ENCODE data around the gene CNTNAP5.

Gene CNTNAP5

DNA sequence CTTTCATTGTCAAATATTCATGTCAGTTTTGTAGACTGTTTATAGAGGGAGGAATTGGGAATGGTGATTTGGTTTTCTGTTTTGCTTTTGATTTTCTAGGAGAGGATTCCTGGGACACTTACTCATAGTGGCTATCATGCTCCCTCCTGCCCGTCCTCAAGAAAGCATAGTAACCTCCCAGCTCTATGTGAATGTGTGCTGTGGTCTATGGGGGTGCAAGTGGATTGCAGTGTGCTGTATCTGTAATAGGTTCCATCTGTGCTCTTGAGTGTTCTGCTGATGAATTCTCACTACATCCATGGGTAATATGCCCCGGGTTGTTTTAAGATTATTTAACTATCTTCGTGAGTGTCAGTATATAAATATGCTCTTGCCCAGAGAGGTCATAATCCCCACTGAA is 811.3 kb downstream of the CNTNAP5 start:
- no peak for DNase-seq

DNA sequence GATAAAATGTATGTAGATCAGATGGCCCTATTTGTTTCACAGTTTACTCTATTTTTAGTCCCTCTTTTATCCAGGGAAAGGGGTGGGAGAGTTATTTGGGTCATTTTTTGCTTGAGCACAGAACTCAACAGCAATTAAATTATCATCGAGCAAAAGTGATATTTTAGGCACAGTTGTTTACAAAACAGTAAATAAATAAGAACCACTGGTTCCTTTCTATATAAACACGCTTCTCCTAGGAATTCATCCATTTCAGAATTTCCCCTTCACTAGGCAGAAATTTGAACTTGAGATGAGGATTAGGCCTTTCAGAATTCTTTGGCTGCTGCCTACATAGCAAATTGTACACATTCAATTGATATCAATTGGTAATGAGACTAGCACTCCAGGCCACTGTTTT is 812.4 kb downstream of the CNTNAP5 start:
- DNase-seq: no peak

DNA sequence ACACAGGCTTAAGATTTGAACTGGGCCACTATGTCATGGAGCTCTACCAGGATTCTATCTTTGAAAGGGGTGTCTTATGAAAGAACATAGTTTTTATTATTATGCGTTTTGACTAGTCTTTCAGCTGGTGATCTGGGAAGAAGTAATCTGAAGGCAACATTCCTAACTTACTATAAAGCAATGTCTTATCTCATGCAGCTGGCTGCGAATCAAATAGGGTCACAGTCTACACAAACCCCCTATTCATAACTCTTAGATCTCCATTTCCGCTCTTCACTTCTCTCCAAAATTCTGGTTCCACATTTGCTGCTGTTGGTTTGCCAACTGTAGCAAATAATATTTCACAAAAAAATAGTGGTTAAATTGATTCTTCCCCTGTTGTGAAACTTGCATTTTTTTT is 813.3 kb downstream of the CNTNAP5 start:
- DNase-seq: no peak

DNA sequence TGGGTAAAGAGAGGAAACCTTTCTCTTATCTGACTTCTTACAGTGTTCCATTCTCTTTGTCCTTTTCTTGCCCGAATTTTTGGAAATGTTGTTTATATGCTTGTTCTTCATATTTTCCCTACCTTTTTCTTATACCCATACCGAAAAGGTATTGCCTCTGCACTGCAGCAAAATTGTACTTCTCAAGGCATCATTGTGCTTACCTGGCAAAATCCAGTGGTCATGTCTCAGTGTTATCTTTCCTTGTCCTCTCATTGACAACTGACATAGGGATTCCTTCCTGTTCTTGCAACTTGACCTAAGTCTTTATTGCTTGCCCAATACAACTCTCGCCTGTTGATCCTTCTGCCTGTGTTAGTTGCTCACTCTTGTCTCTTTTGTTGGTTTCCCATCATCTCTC is 842.2 kb downstream of the CNTNAP5 start:
- DNase-seq: no peak

DNA sequence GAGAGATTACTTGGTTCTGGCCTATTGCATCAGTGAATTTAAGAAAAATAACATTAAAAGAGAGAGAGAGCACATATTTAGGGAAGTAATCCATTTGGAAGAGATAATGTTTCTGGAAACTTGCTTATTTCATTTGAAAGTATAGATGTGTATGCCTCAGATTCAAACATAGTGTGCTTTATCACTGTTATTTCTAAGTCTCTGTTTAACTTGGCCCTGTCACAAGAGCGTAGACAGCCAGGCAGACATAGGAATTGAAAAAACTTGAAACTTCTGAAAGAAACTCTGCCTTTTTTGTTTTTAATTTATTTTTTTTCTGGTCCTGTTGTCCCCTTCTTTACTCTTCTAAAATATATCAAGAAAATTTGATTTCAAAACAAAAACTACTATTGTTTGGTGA is 849.1 kb downstream of the CNTNAP5 start:
- DNase-seq: no peak

DNA sequence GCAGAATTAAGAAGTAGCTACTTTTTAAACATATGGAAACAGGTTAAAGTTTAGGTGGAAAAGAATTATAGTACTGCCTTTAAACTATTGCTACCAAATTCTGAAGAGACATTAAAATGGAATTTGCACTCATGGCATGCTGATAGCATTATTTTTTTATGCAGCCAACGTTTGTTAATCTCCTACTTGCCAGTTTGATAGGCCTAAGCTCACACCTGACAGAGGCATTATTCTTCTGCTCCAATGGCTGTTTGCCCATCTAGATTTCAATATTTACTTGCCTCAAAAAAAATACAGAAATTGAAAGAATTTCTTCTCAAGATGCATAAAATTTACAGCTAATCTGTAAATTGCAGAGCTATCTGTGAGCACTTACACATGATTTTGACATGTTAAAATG is 849.6 kb downstream of the CNTNAP5 start:
- no peak for DNase-seq

DNA sequence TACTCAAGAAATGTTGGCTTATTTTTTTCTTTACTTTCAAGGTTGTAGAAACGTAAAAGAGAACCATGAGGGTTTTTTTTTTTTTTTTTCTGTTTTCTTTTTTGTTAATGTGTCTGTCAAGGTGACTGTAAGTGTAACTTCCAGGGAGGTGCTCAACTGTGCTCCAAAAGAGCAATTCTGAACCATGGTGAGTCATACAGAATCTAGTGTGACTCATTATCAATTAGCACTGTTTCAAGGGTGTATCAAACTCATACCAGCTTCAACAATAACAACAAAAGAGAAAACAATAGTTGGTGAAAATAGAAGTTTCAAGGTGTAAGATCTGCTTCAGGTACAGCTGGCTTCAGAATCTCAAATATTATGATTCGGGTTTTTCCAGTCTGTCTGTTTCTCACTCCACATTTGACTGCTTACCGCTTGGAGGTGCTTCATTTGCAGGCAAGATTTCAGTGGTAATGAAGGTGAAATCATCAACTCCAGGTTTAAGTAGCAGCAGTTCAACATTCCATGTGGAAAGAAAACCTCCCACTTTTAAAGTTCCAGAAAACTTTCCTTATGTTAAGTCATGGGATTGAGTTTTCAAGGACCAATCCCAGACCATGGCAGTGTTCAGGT is 850.6 kb downstream of the CNTNAP5 start:
- DNase-seq: no peak

DNA sequence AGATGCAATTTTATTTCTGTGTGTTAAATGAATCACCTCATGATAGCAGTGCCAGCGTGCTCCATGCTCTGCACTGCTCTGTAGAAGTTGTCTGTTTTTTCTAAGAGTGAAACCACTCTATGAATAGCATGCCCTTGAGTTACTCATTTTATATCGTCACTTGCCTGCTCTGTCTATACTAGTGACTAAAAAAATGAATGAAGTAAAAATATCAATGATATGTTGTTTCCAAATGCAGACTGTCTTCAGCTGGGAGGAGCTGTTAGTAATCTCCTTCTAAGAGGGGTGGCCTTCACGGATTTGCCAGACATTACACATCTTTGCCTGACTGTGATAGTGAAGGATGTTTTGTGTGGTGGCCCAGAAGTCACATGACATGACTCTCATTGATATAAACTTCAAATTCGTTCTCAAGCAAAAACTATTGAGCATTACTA is 852.1 kb downstream of the CNTNAP5 start:
- DNase-seq: no peak

DNA sequence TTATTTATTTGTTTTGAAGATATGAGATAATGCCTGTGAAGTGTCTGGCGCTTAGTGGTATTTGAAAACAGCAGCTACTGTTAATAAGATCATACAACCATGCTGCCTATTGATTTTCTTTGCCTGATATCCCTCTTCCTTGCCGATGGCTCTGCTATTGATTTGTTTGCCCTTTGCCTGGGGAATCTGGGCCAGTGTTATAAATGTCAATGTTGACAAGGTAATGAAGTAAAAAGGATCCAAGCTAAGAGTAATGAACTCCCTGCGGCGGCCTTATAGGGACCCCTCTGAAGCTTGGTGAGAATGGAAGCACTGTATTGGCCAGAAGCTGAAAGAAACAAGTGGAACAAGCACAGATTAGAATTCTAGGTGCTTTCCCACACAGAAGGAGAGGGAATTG is 854.6 kb downstream of the CNTNAP5 start:
- DNase-seq: no peak

DNA sequence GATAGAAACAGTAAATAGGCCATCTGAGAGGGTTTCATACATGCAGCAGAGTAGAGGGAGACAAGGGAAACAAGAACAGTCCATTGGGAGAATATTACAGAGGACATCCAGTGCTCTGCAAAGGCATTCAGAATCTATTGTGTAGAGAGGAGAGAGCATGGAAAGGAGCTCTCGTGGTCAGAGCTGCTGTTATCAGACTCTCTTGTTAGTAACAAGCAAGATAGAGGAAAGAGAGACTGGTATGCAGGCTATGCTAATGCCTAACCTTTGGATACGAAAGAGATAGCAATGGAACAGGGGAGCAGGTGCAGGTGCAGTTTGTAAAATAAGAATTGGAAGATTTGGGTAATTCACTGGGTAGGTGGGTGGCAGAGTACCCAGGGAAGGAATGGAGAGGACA is 855.9 kb downstream of the CNTNAP5 start:
- no peak for DNase-seq

DNA sequence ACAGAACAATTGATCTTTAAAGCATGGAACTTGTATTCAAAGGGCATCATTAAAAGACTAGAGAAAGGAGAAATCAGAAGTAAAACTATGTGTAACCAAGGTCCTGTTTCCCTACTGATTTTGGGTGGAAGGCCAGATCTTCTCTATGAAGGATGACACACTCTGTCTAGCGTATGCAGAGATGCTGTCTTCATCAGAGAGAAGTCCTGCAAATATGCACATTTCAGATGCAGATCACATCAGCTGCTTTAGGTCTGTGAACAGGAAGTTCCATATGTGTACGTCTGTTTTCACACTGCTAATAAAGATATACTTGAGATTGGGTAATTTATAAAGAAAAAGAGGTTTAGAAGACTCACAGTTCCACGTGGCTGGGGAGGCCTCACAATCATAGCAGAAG is 857.3 kb downstream of the CNTNAP5 start:
- no peak for DNase-seq

DNA sequence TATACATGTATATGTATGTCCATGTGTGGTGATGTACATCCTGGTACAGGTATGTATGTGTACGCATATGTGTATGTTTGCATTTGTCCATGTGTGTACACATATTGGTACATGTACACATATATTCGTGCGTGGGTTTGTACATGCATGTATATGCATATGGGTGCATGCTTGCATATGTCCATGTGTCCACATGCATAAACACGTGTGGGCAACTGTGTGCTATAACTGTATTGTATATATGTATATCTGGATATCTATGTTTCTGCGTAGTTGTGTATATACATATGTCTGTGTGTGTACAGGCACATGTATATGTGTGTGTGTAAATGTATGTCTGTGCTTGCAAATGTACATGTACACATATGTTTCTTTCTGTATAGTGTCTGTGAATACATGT is 858.5 kb downstream of the CNTNAP5 start:
- no peak for DNase-seq

DNA sequence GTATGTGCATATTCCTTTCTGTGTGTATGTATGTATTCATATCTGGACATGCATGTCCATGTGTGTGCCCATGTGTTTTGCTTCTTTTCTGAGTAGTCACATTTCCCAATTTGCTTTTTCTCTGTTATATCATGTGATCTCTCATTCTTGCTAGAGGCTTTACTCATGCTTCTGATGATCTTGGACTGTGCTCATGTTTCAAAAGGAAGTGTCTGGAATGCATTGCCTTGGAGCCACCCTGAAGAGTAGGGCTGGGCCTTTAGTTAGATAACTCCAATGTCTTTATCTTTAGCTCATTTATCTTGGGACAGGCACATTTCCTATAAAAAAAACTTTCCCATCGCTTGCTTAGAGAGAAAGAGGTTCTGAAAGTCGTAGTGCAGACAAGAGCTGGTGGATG is 859.2 kb downstream of the CNTNAP5 start:
- no peak for DNase-seq

DNA sequence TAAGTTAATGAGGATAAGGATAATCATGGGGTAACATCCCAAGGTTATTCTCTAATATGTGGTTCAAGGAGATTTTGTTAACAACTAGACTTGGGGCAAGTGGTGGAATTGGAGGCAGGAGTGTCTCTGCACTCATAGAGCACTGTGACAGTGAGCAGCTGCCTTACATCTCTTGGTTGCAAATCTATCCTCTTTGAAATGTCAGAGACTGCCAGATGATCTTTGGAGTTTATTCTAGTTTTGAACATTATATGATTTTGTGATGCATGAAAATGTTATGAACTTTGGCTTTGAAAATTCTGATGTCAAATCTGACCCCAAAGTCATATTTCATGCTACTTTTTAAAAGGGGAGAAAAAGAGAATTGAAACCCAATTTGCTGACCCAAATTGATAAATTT is 861.1 kb downstream of the CNTNAP5 start:
- no peak for DNase-seq

DNA sequence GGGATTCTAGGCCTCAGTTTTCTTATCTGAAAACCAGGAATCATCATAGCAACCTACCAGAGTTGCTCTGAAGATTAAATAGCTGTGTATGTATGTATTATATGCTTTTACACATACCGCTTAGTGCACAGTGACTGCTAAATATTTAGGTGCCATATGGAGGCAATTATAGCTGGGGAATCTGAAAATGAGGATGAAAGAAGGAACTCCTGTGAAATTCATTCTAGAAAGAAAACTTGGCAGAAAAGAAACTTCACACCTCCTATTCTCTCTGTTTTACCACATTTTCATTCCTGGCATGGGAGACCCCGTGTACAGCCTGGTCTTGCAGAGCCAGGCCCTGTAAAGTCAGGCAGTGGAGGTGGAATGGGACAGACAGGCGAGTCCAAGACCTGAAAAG is 862.4 kb downstream of the CNTNAP5 start:
- no peak for DNase-seq

DNA sequence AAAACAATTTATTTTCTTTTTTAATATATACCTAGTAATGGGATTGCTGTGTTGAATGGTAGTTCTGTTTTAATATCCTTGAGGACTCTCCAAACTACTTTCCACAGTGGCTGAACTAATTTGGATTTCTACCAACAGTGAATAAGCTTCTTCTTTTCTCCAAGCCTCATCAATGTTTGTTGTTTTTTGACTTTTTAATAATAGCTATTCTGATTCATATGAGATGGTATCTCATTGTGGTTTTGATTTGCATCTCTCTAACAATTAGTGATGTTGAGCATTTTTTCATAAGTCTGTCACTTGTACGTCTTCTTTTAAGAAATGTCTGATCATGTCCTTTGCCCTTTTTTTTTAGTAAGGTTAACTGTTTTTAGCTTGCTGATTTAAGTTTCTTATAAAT is 863.3 kb downstream of the CNTNAP5 start:
- no peak for DNase-seq

DNA sequence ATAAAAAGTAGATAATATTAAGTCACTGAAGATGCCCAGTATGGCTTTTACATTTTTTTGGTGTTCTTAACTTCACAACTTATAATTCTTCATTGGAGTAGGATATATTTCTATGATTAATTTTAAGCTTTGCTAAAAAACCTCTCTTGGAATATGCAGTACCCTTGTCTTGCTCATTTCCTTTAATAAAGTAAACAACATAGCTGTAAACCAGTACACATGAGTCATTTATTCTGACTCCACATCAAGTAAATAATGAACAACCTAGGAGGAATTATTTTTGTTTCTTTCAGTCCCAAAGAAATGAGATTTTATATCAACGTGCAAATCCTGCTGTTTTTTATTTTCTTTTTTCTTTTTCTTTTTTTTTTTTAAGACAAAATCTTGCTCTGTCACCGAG is 869.1 kb downstream of the CNTNAP5 start:
- DNase-seq: no peak

DNA sequence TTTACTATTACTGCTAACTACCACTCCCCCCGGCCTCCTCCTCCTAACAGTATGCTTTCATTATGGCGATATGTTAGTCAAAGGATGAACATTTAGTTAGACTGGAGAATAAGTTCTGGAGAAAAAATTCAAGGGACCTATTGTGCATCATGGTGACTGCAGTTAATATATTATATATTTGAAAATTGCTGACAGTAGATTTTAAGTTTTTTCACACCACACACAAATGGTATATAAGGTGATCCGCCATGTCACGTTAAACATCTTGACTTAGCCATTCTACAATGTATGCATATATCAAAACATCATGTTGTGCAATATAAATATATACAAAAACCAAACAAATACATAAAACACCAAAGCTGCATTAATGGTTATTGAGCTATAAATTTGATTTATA is 873.7 kb downstream of the CNTNAP5 start:
- DNase-seq: no peak

DNA sequence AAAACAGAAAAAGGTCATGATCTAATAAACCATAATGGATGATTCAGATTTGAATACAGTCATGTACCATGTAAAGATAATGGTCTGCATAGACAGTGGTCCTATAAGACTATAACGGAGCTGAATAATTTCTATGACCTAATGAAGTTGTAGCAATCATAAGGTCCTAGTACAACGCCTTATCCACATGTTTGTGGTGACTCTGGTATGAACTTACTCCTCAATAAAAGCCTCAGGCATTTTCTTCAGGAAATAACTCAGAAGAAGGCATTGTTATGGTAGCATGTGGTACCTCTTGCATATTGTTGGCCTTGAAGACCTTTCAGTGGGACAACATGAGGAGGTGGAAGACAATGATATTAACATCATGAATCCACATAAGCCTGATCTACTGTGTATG is 883.3 kb downstream of the CNTNAP5 start:
- DNase-seq: no peak

DNA sequence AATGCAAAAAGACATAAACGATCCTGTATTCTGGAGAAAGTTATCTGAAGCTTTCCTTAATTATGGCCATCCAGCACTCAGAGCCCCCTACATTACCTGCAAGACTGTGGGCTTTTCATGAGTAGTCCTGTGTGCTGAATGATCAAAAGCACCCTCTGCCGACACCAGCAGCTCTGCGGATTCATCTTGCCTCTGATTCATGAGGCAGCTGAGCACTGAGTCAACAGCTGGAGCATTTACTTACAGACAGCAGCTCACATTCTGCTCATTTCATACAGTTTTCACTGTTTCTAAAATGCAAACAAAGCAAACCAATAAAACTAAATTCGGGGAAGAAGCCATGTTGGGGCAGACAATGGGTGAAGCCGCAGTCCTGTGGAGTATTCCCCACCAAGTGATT is 886.5 kb downstream of the CNTNAP5 start:
- no peak for DNase-seq

DNA sequence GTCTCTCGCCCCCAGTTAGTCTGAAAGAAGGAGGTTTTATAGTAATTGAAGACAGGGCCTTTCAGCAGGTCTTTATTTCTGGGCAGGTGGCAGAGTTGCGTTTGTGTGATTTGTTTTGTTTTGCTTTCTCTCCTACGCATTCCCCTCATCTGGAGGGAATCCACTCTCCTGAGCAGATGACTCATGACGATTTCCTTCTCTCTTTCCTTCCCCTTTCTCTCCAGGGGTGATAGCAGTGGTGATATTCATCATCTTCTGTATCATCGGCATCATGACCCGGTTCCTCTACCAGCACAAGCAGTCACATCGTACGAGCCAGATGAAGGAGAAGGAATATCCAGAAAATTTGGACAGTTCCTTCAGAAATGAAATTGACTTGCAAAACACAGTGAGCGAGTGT is 888.8 kb downstream of the CNTNAP5 start:
- no peak for DNase-seq

DNA sequence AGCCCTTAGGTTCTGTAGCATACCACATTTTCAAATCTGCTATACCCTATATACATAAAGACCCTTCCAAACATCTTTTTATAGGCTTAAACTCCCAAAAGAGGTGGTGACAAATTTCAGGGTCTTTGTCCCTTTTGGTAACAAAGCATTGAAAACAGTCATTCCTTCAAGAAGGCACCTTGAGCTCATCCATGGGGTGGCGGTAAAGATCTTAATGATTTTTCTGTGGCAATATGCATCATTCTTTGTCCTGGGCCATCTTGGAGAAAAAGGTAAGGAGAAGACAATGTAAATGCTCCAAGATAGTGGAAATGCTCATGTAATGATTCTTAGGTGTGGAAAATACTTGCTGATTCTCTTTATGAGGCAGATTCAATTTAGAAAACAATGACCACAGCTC is 890.5 kb downstream of the CNTNAP5 start:
- DNase-seq: no peak

DNA sequence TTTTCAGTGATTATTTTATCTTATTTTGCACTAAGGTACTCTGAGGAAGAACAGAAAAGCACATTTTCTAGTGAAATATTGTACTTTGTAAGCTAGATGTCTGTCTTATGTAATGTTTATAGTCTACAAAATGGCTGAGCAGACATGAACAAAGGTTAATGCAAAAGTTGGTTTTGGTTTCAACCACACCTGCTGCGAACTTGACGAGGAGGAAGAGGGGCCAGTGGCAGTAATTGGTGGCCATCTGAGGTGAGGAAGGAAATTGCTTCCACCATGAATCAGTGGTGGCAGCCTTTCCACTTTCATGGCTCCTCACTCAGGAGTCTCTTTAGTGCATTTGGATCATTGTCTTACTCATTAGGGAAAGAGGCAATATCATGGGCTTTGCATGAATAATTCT is 894.2 kb downstream of the CNTNAP5 start:
- no peak for DNase-seq

DNA sequence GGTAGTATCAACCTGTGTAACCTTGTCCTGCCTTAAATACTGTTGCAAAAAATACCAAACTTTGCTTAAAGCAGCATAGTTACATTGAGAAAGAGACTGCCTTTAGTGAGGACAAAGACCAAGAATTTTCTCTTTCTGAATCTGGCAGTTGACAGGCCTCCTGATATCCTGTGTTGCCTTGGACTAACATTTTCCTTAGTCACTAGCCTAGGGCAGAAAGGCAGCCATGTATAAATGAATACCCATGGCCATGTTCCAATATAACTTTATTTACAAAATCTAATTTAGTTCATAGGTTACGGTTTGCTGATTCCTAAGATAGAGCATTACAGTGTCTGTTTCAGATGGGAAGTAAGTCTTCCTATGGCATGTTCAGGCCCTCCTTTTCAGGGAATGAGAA is 895.4 kb downstream of the CNTNAP5 start:
- no peak for DNase-seq

DNA sequence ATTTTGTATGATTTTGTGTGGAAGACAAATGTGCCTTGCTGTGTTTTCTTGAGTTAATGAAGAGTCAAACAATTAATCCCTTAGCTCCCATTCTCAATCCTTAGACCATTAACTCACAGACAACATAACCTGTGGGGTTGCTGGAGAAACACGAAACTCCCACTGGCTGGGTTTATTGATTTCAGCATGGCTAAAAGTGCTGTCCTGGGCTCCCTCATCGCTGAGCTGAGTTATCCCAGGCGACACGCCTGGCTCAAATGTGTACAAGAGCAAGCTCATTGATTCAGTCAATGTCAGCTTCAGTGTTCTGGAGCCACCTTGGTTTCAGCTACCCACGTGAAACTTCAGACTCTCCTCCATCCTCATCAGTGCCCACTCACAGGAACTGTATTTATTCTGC is 896.1 kb downstream of the CNTNAP5 start:
- no peak for DNase-seq

DNA sequence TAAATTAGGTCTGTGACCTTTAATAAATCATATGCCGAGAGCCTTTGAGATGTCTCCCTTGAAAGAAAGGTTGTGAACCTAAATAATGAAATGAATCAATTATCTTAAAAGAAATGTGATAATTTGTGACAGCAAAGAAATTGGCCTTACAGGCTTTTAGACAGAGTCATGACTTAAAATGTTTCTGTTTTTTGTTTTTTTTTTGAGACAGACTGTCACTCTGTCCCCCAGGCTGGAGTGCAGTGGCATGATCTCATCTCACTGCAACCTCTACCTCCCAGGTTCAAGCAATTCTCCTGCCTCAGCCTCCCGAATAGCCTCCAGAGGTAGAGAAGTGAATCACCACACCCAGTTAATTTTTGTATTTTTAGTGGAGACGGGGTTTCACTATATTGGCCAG is 898.0 kb downstream of the CNTNAP5 start:
- DNase-seq: no peak
